ENCODE measurements around the gene AUTS2.

AUTS2 gene

DNA sequence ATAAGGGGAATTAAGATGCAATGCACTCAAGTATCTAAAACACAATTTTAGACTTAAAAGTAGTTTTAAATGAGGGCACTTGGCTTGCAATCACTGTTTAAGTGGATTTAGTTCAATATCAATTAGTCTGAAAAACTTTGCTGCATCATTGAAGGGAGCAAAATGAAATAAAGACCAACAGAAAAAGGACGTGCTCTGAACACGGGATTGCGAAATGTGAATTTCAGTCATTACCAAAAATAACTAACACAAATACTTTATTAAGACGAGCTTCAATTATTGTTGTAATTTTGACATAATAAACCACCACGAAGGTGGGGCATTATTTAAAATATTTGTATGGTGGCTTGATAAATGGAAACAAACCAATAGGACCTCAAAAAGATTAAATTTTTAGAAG, 1171.9 kb downstream of the AUTS2 start:
- DNase-seq (ENCODE audit: low read depth, low spot score): no peak

DNA sequence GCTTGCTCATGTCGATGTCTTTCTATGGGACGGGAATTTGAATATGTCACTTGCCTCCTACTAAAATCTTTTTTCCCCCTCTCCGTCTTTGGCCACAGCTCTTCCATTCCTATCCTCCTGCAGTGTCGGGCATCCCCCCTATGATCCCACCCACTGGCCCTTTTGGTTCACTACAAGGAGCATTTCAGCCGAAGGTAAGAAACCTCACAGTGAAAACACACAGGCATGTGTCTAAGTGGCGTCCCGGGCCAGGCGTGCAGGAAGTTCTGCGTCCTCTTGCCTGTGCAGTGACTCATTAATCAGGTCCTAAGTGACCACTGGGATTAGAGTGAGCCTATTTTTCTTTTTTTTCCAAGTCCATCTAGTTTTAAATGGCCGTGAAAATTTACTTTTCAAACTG, 1173.2 kb downstream of the AUTS2 start:
- no peak for DNase-seq (ENCODE audit: low read depth, low spot score)

DNA sequence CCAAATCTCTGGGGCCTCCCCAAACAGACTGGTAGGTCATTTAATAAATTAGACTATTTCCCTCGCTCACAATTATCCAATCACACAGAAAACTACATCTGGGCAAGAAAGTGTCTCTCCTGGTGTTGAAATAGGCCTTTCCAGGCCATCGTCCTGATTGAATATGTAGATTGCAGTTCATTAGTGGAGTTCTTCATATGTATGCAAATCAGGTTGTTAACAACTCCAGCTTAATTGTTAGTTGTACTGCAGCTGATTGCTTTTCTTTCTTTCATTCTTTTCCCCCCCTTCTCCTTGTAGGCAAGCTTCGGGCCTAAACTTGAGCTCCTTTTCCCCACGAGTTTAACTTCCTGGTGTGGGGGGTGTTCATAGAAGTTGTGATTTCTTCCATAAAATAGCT, 1174.6 kb downstream of the AUTS2 start:
- no peak for DNase-seq (ENCODE audit: low read depth, low spot score)

DNA sequence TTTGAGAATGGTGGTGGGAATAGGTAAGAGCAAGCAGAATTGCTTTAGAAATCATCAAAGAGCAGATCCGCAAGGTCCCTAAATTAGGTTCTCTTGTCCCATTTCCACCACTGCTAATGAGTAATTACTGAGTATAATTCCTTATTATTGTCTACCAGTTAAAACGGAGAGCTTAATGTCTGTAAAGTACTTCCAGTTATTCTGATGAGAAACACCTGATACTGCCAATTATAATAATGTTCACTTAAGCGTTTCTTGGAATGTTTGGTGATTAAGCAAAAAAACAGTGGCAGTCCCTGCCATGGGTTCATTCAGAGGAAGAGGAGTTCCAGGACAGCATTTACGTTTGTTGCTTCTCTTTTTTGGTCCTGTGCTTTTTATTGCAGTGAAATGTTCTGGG, 1175.1 kb downstream of the AUTS2 start:
- no peak for DNase-seq (ENCODE audit: low read depth, low spot score)

DNA sequence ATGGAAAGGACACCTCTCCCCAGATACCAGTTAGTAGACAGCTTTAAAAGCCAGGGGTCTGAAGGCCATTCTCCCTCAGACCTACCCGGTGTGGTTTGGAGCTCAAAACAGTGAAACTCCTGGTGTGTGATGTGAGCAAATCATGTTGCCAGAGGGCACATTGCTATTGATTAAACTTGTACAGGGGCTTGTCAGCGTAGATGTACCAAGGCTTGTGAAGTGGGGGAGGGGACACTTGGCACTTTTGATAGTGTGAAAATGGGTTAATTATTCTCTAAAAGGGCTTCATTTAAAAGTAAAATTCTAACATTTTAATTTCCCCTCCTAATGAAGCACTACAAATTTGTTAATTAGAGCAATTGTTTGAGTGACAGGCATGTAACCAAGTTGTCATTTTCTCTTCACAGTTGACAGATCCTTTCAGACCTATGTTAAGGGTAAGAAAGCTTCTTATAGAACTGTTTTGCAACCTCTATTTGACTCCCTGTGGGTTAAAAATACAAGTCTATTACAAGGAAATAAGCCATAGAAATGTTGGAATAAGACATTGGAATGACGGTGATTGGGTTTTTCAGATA, 1176.8 kb downstream of the AUTS2 start:
- DNase-seq (ENCODE audit: low read depth, low spot score): no peak

DNA sequence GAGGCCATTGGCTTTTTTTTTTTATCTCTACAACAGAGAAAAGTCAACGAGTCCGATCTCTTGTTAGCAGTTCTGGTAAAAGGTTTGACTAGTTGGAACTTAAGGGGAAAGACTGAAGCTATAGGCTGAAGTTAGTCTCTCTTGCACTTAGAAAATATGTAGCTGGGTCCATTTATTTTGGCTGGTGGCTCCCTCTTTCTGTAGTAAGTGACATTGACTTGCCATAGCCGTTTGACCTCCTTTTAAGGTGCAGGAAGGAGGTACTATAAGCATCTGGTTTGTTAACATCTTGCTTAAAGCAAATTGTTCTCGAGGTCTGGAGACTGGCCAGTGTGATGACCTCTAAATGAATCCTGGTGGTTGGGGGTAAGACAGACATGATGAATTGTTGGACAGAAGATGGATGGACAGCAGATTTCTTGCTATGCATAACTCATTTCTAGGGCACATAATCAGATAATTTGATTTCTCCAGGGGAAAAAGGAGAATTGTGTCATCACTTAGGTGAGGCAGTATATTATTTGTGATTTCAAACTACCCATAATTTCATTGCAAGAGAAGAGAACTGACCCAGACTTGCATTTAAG, 1177.4 kb downstream of the AUTS2 start:
- DNase-seq (ENCODE audit: low read depth, low spot score): peak; percentile 17

DNA sequence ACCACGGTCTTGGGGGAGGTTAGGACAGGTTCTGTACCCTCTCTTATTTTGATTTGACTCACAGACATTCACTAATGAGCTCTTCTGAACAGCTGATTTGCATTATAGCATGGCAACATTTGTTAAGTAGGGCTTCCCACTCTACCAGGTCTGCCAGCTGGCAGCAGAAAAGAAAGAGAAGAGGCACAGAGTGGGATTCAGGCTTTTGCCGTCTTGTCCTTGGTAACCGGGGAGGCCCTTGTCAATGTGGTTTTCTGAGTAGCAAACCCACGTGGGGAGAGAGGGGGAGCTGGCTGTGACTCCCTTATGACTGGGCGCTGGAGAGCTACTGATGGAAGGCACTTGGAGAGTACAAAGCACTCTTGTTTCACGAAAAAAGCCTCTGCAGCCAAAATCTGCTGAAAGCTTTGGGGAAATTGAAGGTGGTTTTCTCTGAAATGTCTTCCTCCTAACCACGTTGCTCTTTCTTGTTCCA, 1178.4 kb downstream of the AUTS2 start:
- DNase-seq (ENCODE audit: low read depth, low spot score): no peak

DNA sequence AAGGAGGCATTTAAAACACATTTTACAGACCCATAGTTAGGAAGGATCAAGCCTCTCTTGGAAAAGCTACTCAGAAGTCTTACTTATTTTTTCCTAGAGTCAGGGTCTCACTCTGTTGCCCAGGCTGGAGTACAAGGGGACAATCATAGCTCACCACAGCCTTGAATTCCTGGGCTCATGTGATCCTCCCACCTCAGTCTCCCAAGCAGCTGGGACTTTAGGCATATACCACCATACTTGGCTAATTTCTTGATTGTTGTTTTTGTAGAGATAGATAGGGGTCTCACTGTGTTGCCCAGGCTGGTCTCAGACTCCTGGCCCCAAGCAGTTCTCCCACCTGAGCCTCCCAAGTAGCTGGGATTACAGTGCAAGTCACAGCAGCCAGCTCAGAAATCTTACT, 1179.0 kb downstream of the AUTS2 start:
- no peak for DNase-seq (ENCODE audit: low read depth, low spot score)

DNA sequence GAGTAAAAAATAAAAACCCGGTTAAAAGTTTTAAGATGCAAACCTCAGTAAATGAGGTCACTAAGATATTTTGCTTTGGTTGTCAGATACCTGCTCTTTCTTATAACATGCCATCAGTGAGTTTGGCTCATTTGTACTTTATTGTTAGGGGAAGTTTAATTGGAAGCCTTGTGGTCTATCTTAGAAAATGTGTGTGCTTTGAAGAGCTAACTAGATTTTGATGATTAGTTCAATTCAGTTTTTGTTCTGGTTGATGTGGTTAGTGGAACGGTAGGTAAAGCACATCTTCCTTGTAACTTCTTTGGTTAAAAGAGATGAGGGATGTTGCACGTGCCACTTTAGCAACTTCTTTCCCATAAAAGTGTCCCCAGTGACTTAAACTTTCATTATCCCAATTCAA, 1180.3 kb downstream of the AUTS2 start:
- DNase-seq (ENCODE audit: low read depth, low spot score): no peak

DNA sequence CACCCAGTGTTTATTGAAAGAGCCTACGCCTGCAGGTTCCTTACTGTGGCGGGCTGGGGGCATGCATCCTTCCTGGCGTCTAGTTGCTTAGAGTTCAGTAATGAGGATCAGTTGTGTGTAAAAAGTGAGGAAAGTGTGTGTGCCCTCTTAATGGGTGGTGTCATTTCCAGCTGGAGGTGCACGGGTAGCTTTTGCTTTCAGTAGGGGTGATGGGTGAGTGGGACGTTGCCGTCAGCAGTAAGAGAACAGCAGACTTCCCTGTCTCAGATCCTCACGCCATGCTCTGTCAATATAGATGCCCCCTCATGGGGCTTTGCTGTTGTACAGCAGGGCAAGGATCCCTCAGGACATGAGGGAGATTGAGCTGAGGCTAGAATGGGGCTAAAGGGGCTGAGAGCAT, 1181.0 kb downstream of the AUTS2 start:
- DNase-seq (ENCODE audit: low read depth, low spot score): no peak

DNA sequence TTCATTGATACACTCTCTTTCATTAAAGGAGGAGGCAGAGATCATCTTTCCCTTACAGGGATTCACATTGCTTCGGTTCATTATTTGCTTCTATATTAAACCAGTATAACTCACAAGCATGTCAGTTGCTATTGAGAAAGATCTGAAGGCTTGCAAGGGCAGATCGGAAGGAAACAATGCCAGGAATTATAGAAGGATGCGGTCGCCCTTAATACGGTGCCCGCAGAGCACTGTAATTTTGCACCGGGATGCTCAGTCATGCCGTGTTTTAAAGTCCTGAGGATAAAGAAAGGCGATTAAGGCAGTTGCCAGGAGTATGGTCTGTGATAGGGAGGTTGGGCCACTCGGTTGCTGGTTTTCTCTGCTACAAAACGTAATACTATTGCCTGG, 1183.6 kb downstream of the AUTS2 start:
- no peak for DNase-seq (ENCODE audit: low read depth, low spot score)

DNA sequence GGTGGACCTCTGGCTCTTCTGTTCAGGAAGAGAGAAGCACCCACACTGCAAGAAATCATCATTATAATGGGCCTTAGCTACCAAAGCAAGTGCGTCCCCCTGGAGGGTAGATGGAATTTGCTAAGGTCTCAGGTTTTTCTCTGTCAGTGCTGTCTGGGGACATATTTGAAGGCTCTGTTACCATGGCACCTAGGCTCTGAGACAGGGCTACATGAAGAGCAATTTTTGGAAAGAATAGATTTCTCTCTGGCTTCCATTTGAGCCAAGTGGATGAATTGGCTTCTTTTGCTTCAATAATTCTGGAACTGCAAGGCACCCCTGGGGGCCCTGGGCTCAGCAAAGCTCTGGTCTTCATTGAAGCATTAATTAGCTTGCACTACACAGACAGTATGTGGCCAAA, 1184.5 kb downstream of the AUTS2 start:
- DNase-seq (ENCODE audit: low read depth, low spot score): no peak

DNA sequence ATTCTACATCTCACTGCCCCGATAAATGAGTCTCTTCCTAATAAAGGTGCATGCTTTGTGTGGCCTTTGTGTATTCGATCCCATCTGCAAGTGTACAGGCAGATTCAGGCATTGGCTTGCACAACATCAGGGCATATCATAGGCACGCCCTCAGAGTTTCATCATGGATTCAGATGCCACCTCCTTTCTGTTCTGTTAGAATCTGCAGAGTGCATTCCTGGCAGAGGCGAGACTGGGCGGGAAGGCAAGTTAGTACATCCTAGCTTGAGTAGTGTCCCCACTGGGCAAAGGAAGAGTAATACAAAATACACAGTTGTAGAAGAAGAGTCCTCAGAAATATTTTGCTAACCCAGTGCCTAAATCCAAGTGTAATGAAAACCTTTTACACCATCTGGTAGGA, 1187.2 kb downstream of the AUTS2 start:
- DNase-seq (ENCODE audit: low read depth, low spot score): no peak

DNA sequence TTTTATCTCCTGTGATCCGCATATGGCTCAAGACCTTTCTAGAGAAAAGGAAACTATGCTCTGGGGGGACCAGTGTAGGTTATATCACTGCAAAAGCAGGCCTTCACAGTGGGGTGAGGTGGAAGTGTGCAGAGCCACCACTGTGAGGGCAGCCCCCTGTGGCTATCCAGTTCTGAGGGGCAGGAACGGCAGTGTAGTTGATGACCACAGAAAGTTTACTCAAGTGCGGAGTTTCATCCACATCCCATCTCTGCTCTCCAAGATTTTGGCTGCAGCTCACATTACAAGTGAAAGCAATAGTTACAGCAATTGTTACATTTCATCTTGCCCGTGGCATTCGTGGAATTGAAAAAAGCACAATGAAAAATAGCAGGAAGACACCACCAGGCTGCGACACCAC, 1187.8 kb downstream of the AUTS2 start:
- no peak for DNase-seq (ENCODE audit: low read depth, low spot score)

DNA sequence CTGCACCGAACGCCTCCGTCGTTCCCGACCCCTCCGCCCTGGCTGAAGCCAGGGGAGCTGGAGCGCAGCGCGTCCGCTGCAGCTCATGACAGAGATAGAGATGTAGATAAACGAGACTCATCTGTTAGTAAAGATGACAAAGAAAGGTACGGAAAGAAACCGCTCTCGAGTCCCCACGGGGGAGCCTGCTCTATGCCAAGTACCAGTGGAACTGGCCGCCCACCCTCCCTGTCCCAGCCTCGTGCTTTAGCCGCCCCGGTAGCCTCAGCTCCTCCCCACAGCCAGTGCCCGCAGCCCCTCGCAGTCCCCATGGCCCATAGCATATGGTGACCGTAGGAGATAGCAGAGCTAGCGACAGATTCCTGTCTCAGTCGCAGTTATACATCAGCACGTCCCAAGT, 1189.0 kb downstream of the AUTS2 start:
- no peak for DNase-seq (ENCODE audit: low read depth, low spot score)

DNA sequence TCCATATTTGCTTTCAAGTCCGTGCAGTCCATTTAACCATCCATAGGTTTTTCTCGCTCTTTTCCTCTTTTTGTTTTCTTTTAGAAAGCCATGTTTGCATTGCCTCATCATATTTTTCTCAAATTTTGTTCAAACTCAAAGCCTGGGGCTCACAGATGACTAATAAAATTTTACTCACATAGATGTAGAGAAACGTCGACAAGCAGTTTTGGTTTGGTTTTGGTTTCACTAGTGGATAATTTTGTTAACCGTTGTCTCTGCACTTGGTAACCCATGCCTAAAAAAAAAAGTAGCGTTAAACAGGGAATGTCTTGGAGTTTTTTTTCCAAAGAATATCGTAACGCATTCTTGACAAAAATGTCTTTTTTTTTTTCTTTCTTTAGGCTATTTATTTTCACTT, 1189.5 kb downstream of the AUTS2 start:
- DNase-seq (ENCODE audit: low read depth, low spot score): no peak

DNA sequence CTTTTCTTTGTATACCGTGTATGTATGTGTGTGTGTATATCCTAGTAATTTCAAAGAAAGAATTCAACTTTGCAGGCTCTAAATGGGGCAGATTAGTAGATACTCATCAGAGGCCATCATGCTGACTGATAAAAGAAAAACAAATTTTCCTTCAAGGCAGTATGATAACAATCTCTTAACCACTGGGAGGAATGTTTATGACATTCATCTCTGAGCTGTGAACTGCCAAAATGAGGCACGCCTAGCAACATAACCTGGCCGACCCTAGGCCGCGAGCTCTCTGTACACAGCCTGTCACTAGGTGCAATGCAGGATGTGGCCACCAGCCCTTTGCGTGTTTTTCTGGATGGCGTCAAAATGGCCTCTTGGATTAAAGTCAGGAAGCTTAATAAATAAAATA, 1190.0 kb downstream of the AUTS2 start:
- DNase-seq (ENCODE audit: low read depth, low spot score): no peak

DNA sequence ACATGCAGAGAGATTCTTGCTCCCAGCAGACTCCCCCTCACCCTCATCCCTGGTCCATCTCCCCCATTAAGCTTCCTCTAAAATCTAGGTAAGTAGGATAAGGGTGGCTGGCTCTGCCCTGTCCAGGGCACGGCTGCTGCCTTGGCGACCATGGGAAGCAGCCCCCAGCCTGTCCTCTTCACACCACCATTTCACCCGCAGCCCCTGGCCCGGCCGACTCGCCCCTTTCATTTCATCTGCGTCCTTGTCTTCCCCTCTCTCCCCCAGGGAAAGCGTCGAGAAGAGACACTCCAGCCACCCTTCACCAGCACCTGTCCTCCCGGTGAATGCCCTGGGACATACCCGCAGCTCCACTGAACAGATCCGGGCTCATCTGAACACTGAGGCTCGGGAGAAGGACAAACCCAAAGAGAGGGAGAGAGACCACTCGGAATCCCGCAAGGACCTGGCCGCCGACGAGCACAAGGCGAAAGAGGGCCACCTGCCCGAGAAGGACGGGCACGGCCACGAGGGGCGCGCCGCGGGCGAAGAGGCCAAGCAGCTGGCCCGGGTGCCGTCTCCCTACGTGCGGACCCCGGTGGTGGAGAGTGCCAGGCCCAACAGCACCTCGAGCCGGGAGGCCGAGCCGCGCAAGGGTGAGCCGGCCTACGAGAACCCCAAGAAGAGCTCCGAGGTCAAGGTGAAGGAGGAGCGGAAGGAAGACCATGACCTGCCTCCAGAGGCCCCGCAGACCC, 1191.4 kb downstream of the AUTS2 start:
- DNase-seq (ENCODE audit: low read depth, low spot score): no peak

DNA sequence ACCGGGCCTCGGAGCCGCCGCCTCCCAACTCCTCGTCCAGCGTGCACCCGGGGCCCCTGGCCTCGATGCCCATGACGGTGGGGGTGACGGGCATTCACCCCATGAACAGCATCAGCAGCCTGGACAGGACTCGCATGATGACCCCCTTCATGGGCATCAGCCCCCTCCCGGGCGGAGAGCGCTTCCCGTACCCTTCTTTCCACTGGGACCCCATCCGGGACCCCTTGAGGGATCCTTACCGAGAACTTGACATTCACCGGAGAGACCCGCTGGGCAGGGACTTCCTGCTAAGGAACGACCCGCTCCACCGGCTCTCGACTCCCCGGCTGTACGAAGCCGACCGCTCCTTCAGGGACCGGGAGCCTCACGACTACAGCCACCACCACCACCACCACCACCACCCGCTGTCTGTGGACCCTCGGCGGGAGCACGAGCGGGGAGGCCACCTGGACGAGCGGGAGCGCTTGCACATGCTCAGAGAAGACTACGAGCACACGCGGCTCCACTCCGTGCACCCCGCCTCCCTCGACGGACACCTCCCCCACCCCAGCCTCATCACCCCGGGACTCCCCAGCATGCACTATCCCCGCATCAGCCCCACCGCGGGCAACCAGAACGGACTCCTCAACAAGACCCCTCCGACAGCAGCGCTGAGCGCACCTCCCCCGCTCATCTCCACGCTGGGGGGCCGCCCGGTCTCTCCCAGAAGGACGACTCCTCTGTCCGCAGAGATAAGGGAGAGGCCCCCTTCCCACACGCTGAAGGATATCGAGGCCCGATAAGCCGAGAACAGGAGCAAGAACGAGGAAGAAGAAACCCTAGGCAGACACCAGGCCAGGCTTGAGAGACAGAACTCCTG, 1192.2 kb downstream of the AUTS2 start:
- DNase-seq (ENCODE audit: low read depth, low spot score): no peak

DNA sequence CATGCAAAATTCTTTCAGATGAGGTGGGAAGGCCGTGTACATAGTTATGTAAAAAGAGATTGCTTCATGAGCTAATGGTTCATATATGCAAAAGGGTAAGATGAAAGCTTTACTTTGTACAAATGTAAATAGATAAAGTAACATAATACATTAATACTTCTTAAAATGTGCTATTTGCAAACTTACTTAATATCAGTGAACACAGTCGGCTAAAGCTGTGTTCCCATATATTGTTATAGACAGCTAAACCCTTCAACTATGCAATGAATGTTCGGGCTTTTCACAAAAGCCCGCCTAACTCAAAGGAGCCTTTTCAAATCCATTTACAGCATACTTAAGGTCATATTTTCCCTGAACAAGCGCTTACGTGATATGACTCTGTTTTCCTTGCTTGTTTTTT, 1193.1 kb downstream of the AUTS2 start:
- DNase-seq (ENCODE audit: low read depth, low spot score): no peak

DNA sequence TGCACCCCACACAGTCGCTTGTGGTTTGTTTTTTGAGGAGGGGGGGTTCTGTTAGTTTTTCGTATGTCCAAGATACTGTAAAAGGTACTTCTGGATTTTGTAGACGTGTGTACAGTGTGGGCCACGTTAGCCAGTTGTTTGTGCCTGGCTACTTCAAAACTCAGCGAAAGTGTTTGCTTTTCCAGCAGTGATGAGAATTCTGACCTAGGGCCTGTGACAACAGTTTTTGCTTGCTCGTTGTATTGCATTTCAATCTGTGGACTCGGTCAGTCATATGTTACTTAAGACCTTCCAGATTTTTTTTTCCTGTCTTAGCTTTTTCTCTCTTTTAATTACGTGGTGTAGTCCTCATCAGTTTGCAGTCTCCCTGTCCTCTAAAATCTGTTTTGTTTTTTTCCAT, 1194.8 kb downstream of the AUTS2 start:
- no peak for DNase-seq (ENCODE audit: low read depth, low spot score)

DNA sequence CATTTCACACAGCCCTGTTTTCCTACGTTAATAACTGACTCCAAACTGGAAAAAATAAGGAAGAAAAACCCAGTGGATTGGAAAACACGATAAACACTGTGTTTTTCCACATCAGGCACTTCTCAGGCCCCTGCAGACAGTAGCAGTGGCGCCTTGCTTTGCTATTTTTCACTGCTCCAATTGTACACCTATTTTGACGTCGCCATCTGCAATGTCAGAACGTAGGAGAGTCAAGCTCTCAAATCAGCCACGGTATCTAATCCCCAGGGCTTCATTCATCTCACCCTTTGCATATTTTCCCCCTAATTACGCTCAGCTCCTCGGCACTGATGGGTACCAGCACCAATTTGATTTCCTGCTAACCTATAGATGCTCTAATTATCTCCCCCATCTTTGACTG, 1195.5 kb downstream of the AUTS2 start:
- no peak for DNase-seq (ENCODE audit: low read depth, low spot score)
